Measurements from ENCODE around the gene NEK11. TPM values are rescaled to one million over a fixed set of nuclear protein-coding genes. Genes with fewer than 3 reads are reported as not detected.

Gene NEK11
- polyA plus RNA-seq, 1 of the 3 experiments (the other 2 are of a cell fraction) = 4.7 TPM

GRCh38 chr3:131110087-131110486, 83.4 kb downstream of the NEK11 start:
- Histone ChIP-seq H3K4me3 (ENCODE audit: low read depth in 2 of 2, low read length in 1 of 2) (no peak overlapping the region), H2AFZ (ENCODE audit: low read depth) (no peak overlapping the region; the same call in 1 of the 2 replicates), H3K36me3 (replicated peaks in 1 of 2; ENCODE audit: control insufficient read depth in 1 of 2, insufficient read depth in 2 of 2, low read length in 1 of 2) (peaks cover 0 to 4% of the 10 kb centered on the region in 2 experiments), H3K9me2 (no peaks in the 10 kb centered on the region), H3K4me2 (no peak overlapping the region), H3K27me3 (ENCODE audit: insufficient read depth) (no peaks in the 10 kb centered on the region), H3K9me3 (no peaks in the 10 kb centered on the region), H3K4me1 (ENCODE audit: control insufficient read depth in 1 of 2, insufficient read depth in 2 of 2, low read depth in 1 of 2, low read length in 1 of 2) (peaks cover 0 to 2% of the 10 kb centered on the region in 2 experiments; a peak in 1 of 4 replicates), H3F3A (replicated peaks; ENCODE audit: insufficient read depth) (no peaks in the 10 kb centered on the region), H3K27ac (ENCODE audit: low read depth in 2 of 2, low read length in 1 of 2) (peak overlapping the region in 1 of 2 experiments; percentile 58; a peak in 2 of 4 replicates), H3K79me2 (ENCODE audit: insufficient read depth) (no peaks in the 10 kb centered on the region), H4K20me1 (ENCODE audit: insufficient read depth) (no peaks in the 10 kb centered on the region), H3K9ac (no peak overlapping the region)
- ChIA-PET CTCF (no interaction called here), POLR2A (no interaction called here)
- TF ChIP-seq IRF3 (IDR thresholded peaks at IDR 0.05; ENCODE audit: low read depth, low read length) (no peak), TEAD4 (IDR thresholded peaks at IDR 0.05; ENCODE audit: borderline replicate concordance, insufficient read depth) (no peak), TCF12 (IDR thresholded peaks at IDR 0.05) (no peak)
- 57% methylated on average over 1 of the region's 1 CpG for WGBS (ENCODE audit: low lambda C conversion rate)
- no peak for DNase-seq

GRCh38 chr3:131114256-131114655, 87.6 kb downstream of the NEK11 start:
- TF ChIP-seq TEAD4 (IDR thresholded peaks at IDR 0.05; ENCODE audit: borderline replicate concordance, insufficient read depth) = no peak
- TF ChIP-seq SIN3A (IDR thresholded peaks at IDR 0.05; ENCODE audit: borderline replicate concordance, low read depth, low read length) = no peak
- TF ChIP-seq PBX3 (IDR thresholded peaks at IDR 0.05) = no peak
- no peak for TF ChIP-seq GABPA (IDR thresholded peaks at IDR 0.05; ENCODE audit: low read depth)
- no peak for TF ChIP-seq USF1 (IDR thresholded peaks at IDR 0.05; ENCODE audit: borderline replicate concordance, low read depth)
- TF ChIP-seq CTCF (IDR thresholded peaks at IDR 0.05) = no peak
- no peak for TF ChIP-seq FOXM1 (IDR thresholded peaks at IDR 0.05; ENCODE audit: low read depth)
- 79% methylated on average over 3 of the region's 3 CpGs for WGBS (ENCODE audit: low lambda C conversion rate)

More at GRCh38 chr3:131114256-131114655, 87.6 kb downstream of the NEK11 start:
- H3K9me2 ChIP-seq = no peaks in the 10 kb centered on the region
- H4K20me1 ChIP-seq (ENCODE audit: insufficient read depth) = no peaks in the 10 kb centered on the region
- no peak overlapping the region for H3K27ac ChIP-seq (ENCODE audit: low read depth in 2 of 2, low read length in 1 of 2)
- CTCF ChIA-PET = no interaction called here
- H3K9ac ChIP-seq = no peak overlapping the region
- no peaks in the 10 kb centered on the region for H3K36me3 ChIP-seq (replicated peaks in 1 of 2; ENCODE audit: control insufficient read depth in 1 of 2, insufficient read depth in 2 of 2, low read length in 1 of 2)
- H3K4me1 ChIP-seq (ENCODE audit: control insufficient read depth in 1 of 2, insufficient read depth in 2 of 2, low read depth in 1 of 2, low read length in 1 of 2) = peaks cover 0 to 2% of the 10 kb centered on the region in 2 experiments; a peak in 1 of 4 replicates
- H3K9me3 ChIP-seq = no peaks in the 10 kb centered on the region
- POLR2A ChIA-PET = no interaction called here
- H3F3A ChIP-seq (replicated peaks; ENCODE audit: insufficient read depth) = no peaks in the 10 kb centered on the region
- no peaks in the 10 kb centered on the region for H3K27me3 ChIP-seq (ENCODE audit: insufficient read depth)
- no peak for DNase-seq
- no peak overlapping the region for H3K4me2 ChIP-seq
- no peaks in the 10 kb centered on the region for H3K79me2 ChIP-seq (ENCODE audit: insufficient read depth)
- H2AFZ ChIP-seq (ENCODE audit: low read depth) = no peak overlapping the region
- H3K4me3 ChIP-seq (ENCODE audit: low read depth in 2 of 2, low read length in 1 of 2) = no peak overlapping the region

All from SK-N-SH (cell line).